Neural cell (in vitro differentiated cells): Measurements from ENCODE around the gene IFIT2. TPM values are rescaled to one million over a fixed set of nuclear protein-coding genes. Genes with fewer than 3 reads are reported as not detected.

Source experiments
- H2AFZ ChIP-seq: fragments of 200-600, 300-800 bp; sonication (generic), shearing (Covaris generic); 2 replicates; pipeline ENCODE4 v1.6.0; 2014; ENCODE audit warnings: low read depth, mild to moderate bottlenecking, antibody characterized with exemption, low read length, moderate library complexity
- H3F3A ChIP-seq: fragments of 200-600 bp; shearing (Covaris generic); 2 replicates; pipeline ENCODE4 v1.6.1; 2016; ENCODE audit warnings: mild to moderate bottlenecking, moderate library complexity, mixed read lengths, antibody characterized with exemption, low read length; ENCODE audit not compliant: insufficient read depth, poor library complexity, severe bottlenecking
- H3K27ac ChIP-seq: fragments of 200-600, 300-800 bp; sonication (generic), shearing (Covaris generic); 2 replicates; pipeline ENCODE4 v1.5.1; 2014; ENCODE audit warnings: mild to moderate bottlenecking, low read length, moderate library complexity
- H3K27me3 ChIP-seq: fragments of 300-800, 200-600 bp; sonication (generic), shearing (Covaris generic); 2 replicates; pipeline ENCODE4 v1.6.0; 2014; ENCODE audit warnings: mild to moderate bottlenecking, low read depth, low read length, moderate library complexity; ENCODE audit not compliant: insufficient read depth
- H3K36me3 ChIP-seq: fragments of 300-800, 200-600 bp; sonication (generic), shearing (Covaris generic); 2 replicates; pipeline ENCODE4 v1.5.1; 2014; ENCODE audit warnings: mild to moderate bottlenecking, antibody characterized with exemption, low read length, moderate library complexity; ENCODE audit not compliant: insufficient read depth
- H3K4me2 ChIP-seq: fragments of 300-800, 200-600 bp; sonication (generic), shearing (Covaris generic); 2 replicates; pipeline ENCODE4 v1.6.0; 2014; ENCODE audit warnings: mild to moderate bottlenecking, low read length
- H3K4me3 ChIP-seq: fragments of 300-800, 200-600 bp; sonication (generic), shearing (Covaris generic); 2 replicates; pipeline ENCODE4 v1.5.1; 2014; ENCODE audit warnings: mild to moderate bottlenecking, low read length, moderate library complexity
- H3K79me2 ChIP-seq: fragments of 200-600 bp; shearing (Covaris generic); replicated peaks from 2 replicates; pipeline ENCODE4 v1.6.0; 2014; ENCODE audit warnings: mild to moderate bottlenecking, low read length, moderate library complexity; ENCODE audit not compliant: insufficient read depth
- H3K9ac ChIP-seq: fragments of 300-800, 200-600 bp; sonication (generic), shearing (Covaris generic); 2 replicates; pipeline ENCODE4 v1.6.1; 2016; ENCODE audit warnings: mild to moderate bottlenecking, low read length, mixed read lengths
- H3K9me2 ChIP-seq: fragments of 200-600 bp; shearing (Covaris generic); 2 replicates; pipeline ENCODE4 v1.6.1; 2016; ENCODE audit warnings: mild to moderate bottlenecking, low read length, mixed read lengths; ENCODE audit not compliant: insufficient read depth
- H3K9me3 ChIP-seq: fragments of 200-600, 300-800 bp; sonication (generic), shearing (Covaris generic); 2 replicates; pipeline ENCODE4 v1.6.1; 2016; ENCODE audit warnings: mild to moderate bottlenecking, mixed run types, low read length, moderate library complexity, mixed read lengths
- H4K20me1 ChIP-seq: fragments of 200-600 bp; shearing (Covaris generic); 2 replicates; pipeline ENCODE4 v1.6.1; 2016; ENCODE audit warnings: mild to moderate bottlenecking, mixed run types; ENCODE audit not compliant: insufficient read depth
- EP300 ChIP-seq: fragments of 450-650 bp; conservative IDR thresholded peaks from 2 replicates; pipeline ENCODE4 v1.6.1; 2014; ENCODE audit warnings: antibody characterized with exemption, mild to moderate bottlenecking, moderate library complexity; ENCODE audit not compliant: poor library complexity, severe bottlenecking
- EZH2 ChIP-seq: fragments of 200-600, 300-800 bp; shearing (Covaris generic), sonication (generic); IDR thresholded peaks from 2 replicates; pipeline ENCODE4 v1.6.1; 2014; ENCODE audit warnings: antibody characterized with exemption, low read length, borderline replicate concordance, mild to moderate bottlenecking; ENCODE audit not compliant: insufficient read depth, poor library complexity, severe bottlenecking
- MXI1 ChIP-seq: fragments of 450-650 bp; conservative IDR thresholded peaks from 2 replicates; pipeline ENCODE4 v1.6.1; 2014; ENCODE audit warnings: antibody characterized with exemption, mild to moderate bottlenecking; ENCODE audit not compliant: poor library complexity, severe bottlenecking
- POLR2AphosphoS5 ChIP-seq: IDR thresholded peaks from 2 replicates; pipeline ENCODE4 v1.6.1; 2012
- RAD21 ChIP-seq: fragments of 450-650 bp; conservative IDR thresholded peaks from 2 replicates; pipeline ENCODE4 v1.6.1; 2014; ENCODE audit warnings: antibody characterized with exemption, mild to moderate bottlenecking, moderate library complexity
- SMC3 ChIP-seq: fragments of 450-650 bp; conservative IDR thresholded peaks from 2 replicates; pipeline ENCODE4 v1.6.1; 2014; ENCODE audit warnings: antibody characterized with exemption, mild to moderate bottlenecking, moderate library complexity; ENCODE audit not compliant: poor library complexity
- TAF1 ChIP-seq: IDR thresholded peaks from 2 replicates; pipeline ENCODE4 v1.6.1; 2012; ENCODE audit warnings: low read depth
- polyA plus RNA-seq: library from polyadenylated mRNA; depleted of rRNA; stranded (reverse); fragments of >200 nt; gene quantifications from 2 replicates; pipeline ENCODE4 v1.2.3, GENCODE V29; 2014
- TF ChIP-seq, protein P1 (sequence below): IDR thresholded peaks from 2 replicates; pipeline ENCODE4 v1.6.1; 2012; ENCODE audit warnings: borderline replicate concordance
- TF ChIP-seq, protein P2 (sequence below): fragments of 450-650 bp; IDR thresholded peaks from 2 replicates; pipeline ENCODE4 v1.5.1; 2014; ENCODE audit warnings: antibody characterized with exemption, mild to moderate bottlenecking, moderate library complexity; ENCODE audit not compliant: poor library complexity, severe bottlenecking

Gene IFIT2
- polyA plus RNA-seq, 1 donor from 2014 or later: 0.26 TPM

DNA sequence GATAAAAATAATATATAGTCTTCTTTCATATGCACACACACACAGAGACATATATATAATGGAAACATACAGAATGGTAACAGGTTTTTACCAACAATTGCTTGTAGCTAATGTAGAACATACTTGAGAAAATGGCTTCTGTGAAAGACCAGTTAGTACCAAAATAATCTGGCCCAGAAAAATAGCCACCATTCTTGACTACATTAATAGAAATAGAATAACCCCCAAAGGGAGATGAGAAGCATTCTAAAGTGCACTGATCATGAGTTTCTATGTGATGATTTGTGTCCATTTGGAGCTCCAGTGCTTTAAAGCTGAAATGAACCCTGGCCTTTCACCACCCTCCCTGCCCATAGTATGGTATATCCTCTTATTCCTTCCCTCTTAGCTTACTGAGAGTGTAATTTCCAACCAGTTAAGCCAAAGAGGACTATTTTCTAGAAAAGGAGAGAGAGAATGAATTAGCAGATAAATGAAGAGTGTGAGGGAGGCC is 22.9 kb upstream of the IFIT2 start:
- TF ChIP-seq EZH2 (no peak), RAD21 (no peak), POLR2AphosphoS5 (no peak), EP300 (no peak), TAF1 (no peak), SMC3 (no peak)
- TF ChIP-seq, protein P1, sequence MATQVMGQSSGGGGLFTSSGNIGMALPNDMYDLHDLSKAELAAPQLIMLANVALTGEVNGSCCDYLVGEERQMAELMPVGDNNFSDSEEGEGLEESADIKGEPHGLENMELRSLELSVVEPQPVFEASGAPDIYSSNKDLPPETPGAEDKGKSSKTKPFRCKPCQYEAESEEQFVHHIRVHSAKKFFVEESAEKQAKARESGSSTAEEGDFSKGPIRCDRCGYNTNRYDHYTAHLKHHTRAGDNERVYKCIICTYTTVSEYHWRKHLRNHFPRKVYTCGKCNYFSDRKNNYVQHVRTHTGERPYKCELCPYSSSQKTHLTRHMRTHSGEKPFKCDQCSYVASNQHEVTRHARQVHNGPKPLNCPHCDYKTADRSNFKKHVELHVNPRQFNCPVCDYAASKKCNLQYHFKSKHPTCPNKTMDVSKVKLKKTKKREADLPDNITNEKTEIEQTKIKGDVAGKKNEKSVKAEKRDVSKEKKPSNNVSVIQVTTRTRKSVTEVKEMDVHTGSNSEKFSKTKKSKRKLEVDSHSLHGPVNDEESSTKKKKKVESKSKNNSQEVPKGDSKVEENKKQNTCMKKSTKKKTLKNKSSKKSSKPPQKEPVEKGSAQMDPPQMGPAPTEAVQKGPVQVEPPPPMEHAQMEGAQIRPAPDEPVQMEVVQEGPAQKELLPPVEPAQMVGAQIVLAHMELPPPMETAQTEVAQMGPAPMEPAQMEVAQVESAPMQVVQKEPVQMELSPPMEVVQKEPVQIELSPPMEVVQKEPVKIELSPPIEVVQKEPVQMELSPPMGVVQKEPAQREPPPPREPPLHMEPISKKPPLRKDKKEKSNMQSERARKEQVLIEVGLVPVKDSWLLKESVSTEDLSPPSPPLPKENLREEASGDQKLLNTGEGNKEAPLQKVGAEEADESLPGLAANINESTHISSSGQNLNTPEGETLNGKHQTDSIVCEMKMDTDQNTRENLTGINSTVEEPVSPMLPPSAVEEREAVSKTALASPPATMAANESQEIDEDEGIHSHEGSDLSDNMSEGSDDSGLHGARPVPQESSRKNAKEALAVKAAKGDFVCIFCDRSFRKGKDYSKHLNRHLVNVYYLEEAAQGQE: no peak
- Histone ChIP-seq H3K9me3 (no peaks in the 10 kb centered on the region), H3K27ac (no peak overlapping the region), H3F3A (no peaks in the 10 kb centered on the region), H4K20me1 (no peaks in the 10 kb centered on the region), H3K4me2 (no peak overlapping the region), H3K27me3 (no peaks in the 10 kb centered on the region), H2AFZ (no peak overlapping the region), H3K36me3 (no peaks in the 10 kb centered on the region), H3K4me3 (no peak overlapping the region), H3K9me2 (no peaks in the 10 kb centered on the region), H3K79me2 (no peaks in the 10 kb centered on the region), H3K9ac (no peak overlapping the region)

DNA sequence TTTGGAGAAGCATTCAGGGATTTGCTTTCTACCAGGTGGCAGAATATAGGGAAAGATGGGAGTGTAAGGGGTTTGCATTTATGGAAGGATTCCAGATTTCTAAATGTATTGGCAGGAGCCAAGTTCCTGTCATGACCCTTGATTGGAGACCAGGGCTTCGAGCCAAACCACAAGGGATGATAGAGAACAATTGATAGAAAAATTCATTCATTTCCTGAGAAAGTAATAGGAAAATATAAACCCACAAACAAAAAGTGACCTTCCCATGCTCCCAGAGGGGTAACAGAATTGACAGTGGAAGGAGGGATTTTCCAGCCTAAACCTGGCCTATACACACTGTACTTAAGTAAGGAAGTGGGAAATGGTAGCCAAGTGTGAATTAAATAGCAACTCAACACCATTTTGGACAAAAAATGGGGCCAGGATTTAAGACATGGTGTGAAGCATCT is 22.4 kb upstream of the IFIT2 start:
- no peaks in the 10 kb centered on the region for H3K79me2 ChIP-seq
- no peak overlapping the region for H3K4me2 ChIP-seq
- no peaks in the 10 kb centered on the region for H4K20me1 ChIP-seq
- H2AFZ ChIP-seq: no peak overlapping the region
- no peak overlapping the region for H3K4me3 ChIP-seq
- H3K9me2 ChIP-seq: no peaks in the 10 kb centered on the region
- H3K9ac ChIP-seq: no peak overlapping the region
- no peaks in the 10 kb centered on the region for H3K36me3 ChIP-seq
- no peak overlapping the region for H3K27ac ChIP-seq
- no peak for TF ChIP-seq POLR2AphosphoS5
- no peak for TF ChIP-seq TAF1
- TF ChIP-seq MXI1: no peak
- no peak for TF ChIP-seq EP300
- no peak for TF ChIP-seq EZH2
- TF ChIP-seq, protein P1: no peak
- TF ChIP-seq, protein P2, sequence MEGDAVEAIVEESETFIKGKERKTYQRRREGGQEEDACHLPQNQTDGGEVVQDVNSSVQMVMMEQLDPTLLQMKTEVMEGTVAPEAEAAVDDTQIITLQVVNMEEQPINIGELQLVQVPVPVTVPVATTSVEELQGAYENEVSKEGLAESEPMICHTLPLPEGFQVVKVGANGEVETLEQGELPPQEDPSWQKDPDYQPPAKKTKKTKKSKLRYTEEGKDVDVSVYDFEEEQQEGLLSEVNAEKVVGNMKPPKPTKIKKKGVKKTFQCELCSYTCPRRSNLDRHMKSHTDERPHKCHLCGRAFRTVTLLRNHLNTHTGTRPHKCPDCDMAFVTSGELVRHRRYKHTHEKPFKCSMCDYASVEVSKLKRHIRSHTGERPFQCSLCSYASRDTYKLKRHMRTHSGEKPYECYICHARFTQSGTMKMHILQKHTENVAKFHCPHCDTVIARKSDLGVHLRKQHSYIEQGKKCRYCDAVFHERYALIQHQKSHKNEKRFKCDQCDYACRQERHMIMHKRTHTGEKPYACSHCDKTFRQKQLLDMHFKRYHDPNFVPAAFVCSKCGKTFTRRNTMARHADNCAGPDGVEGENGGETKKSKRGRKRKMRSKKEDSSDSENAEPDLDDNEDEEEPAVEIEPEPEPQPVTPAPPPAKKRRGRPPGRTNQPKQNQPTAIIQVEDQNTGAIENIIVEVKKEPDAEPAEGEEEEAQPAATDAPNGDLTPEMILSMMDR: no peak
- TF ChIP-seq RAD21: no peak
- no peak for TF ChIP-seq SMC3
- peaks cover 3% of the 10 kb centered on the region for H3F3A ChIP-seq
- H3K9me3 ChIP-seq: no peaks in the 10 kb centered on the region
- H3K27me3 ChIP-seq: no peaks in the 10 kb centered on the region
